ENCODE data around the gene KRTAP10-9. TPM values are rescaled to one million over a fixed set of nuclear protein-coding genes. Genes with fewer than 3 reads are reported as not detected.
A peak's percentile ranks its signal among the peaks of the same experiment; 100 is the strongest.
"Not testable (repeated sequence)": the region's sequence is repeated elsewhere in the genome, so short reads cannot be mapped to it uniquely, and the experiment has no call there.

Gene KRTAP10-9
- total and polyA plus RNA-seq, 5 donors from 2014 or later, result not detected

GRCh38 chr21:44591801-44592130 lies 35.1 kb upstream of the KRTAP10-9 start:
- not testable (repeated sequence) for H3K36me3 ChIP-seq (ENCODE audit: control insufficient read depth, insufficient read depth, low read length); H3K4me1 ChIP-seq (ENCODE audit: control insufficient read depth, insufficient read depth, low read length, poor library complexity, severe bottlenecking); ATAC-seq (ENCODE audit: low read depth in 2 of 2); H3K4me3 ChIP-seq (ENCODE audit: low read depth, low read length); H3K36me3 Mint-ChIP-seq; H3K4me3 Mint-ChIP-seq; H3K27me3 ChIP-seq (ENCODE audit: control insufficient read depth, insufficient read depth, low read length); H3K9me3 ChIP-seq (ENCODE audit: control insufficient read depth in 2 of 2, low read length in 2 of 2); DNase-seq; H3K9me3 Mint-ChIP-seq; H3K27ac ChIP-seq (ENCODE audit: insufficient read depth, low read length, poor library complexity, severe bottlenecking); H3K27ac Mint-ChIP-seq; H3K4me1 Mint-ChIP-seq
- peaks cover 13% of the 10 kb centered on the region for H3K27me3 Mint-ChIP-seq

GRCh38 chr21:44592446-44593311 lies 34.2 kb upstream of the KRTAP10-9 start, which contains the start of gene KRTAP10-6:
KRTAP10-6 (minus strand) TSS chr21:44592505; CDS start chr21:44592484, 21 bp downstream.
- Histone ChIP-seq H3K9me3 (ENCODE audit: control insufficient read depth in 2 of 2, low read length in 2 of 2) (no peaks in the 10 kb centered on the region), H3K4me1 (ENCODE audit: control insufficient read depth, insufficient read depth, low read length, poor library complexity, severe bottlenecking) (no peaks in the 10 kb centered on the region), H3K27ac (ENCODE audit: insufficient read depth, low read length, poor library complexity, severe bottlenecking) (no peak within 1 kb of the TSS), H3K4me3 (ENCODE audit: low read depth, low read length) (no peak within 1 kb of the TSS), H3K27me3 (ENCODE audit: control insufficient read depth, insufficient read depth, low read length) (peaks cover 2% of the 10 kb centered on the region), H3K36me3 (ENCODE audit: control insufficient read depth, insufficient read depth, low read length) (no peaks in the 10 kb centered on the region)
- Mint-ChIP-seq H3K27me3 (peaks cover 14% of the 10 kb centered on the region), H3K27ac (peak within 1 kb of the TSS in 1 of 3 donors; percentile 23), H3K36me3 (no peaks in the 10 kb centered on the region), H3K9me3 (peaks cover 0 to 1% (median 0%) of the 10 kb centered on the region in 7 donors), H3K4me3 (no peak within 1 kb of the TSS), H3K4me1 (peaks cover 0 to 2% (median 0%) of the 10 kb centered on the region in 4 donors)
- DNase-seq (no peak), ATAC-seq (ENCODE audit: low read depth in 2 of 2) (no peak)

- Mint-ChIP-seq H3K27ac (peak overlapping the region in 2 of 3 donors; percentile 23 to 39), H3K27me3 (peaks cover 22% of the 10 kb centered on the region), H3K36me3 (no peaks in the 10 kb centered on the region), H3K9me3 (peaks cover 0 to 5% (median 1%) of the 10 kb centered on the region in 7 donors), H3K4me3 (no peak overlapping the region), H3K4me1 (peaks cover 0 to 2% (median 0%) of the 10 kb centered on the region in 4 donors)
- no peaks in the 10 kb centered on the region for H3K36me3 ChIP-seq (ENCODE audit: control insufficient read depth, insufficient read depth, low read length)
- H3K9me3 ChIP-seq (ENCODE audit: control insufficient read depth in 2 of 2, low read length in 2 of 2), result peaks cover 3% of the 10 kb centered on the region in 2 experiments
- H3K27me3 ChIP-seq (ENCODE audit: control insufficient read depth, insufficient read depth, low read length), result peaks cover 4% of the 10 kb centered on the region
- H3K4me1 ChIP-seq (ENCODE audit: control insufficient read depth, insufficient read depth, low read length, poor library complexity, severe bottlenecking), result no peaks in the 10 kb centered on the region
- DNase-seq (no peak), ATAC-seq (ENCODE audit: low read depth in 2 of 2) (no peak)
- H3K27ac ChIP-seq (ENCODE audit: insufficient read depth, low read length, poor library complexity, severe bottlenecking), result no peak overlapping the region
- no peak overlapping the region for H3K4me3 ChIP-seq (ENCODE audit: low read depth, low read length)
Observed at GRCh38 chr21:44593598-44594405, 33.1 kb upstream of the KRTAP10-9 start.

DNA sequence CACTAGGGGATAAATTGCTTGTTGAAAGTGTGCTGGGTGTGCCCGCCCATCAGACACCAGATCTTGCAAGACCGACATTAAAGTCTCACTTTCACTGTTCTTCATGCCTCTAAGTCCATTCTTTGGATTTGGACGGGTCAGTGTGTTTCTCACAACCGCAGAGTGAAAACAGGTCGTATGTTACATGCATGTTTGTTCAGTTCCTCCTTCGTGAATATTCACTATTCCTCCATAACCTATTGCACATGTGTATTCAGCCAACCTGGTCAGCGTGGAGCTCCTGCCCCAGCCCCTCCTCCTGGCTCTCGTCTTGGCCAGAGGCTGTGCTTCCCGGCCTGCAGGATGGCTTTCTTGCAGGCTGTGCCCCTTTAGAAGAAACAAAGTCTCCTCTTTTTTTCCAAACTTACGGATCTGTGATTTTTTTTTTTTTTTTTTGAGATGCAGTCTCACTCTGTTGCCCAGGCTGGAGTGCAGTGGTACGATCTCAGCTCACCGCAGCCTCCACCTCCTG lies 32.4 kb upstream of the KRTAP10-9 start:
- peaks cover 3% of the 10 kb centered on the region for H3K27me3 ChIP-seq (ENCODE audit: control insufficient read depth, insufficient read depth, low read length)
- no peak for DNase-seq
- no peak overlapping the region for H3K4me3 Mint-ChIP-seq
- H3K27ac ChIP-seq (ENCODE audit: insufficient read depth, low read length, poor library complexity, severe bottlenecking), result no peak overlapping the region
- peaks cover 0 to 6% (median 0%) of the 10 kb centered on the region in 7 donors for H3K9me3 Mint-ChIP-seq
- H3K4me3 ChIP-seq (ENCODE audit: low read depth, low read length), result no peak overlapping the region
- H3K9me3 ChIP-seq (ENCODE audit: control insufficient read depth in 2 of 2, low read length in 2 of 2), result peaks cover 3 to 8% of the 10 kb centered on the region in 2 experiments
- peaks cover 24% of the 10 kb centered on the region for H3K27me3 Mint-ChIP-seq
- H3K36me3 ChIP-seq (ENCODE audit: control insufficient read depth, insufficient read depth, low read length), result no peaks in the 10 kb centered on the region
- H3K4me1 Mint-ChIP-seq, result peaks cover 0 to 2% (median 0%) of the 10 kb centered on the region in 4 donors
- H3K36me3 Mint-ChIP-seq, result no peaks in the 10 kb centered on the region
- H3K4me1 ChIP-seq (ENCODE audit: control insufficient read depth, insufficient read depth, low read length, poor library complexity, severe bottlenecking), result no peaks in the 10 kb centered on the region
- peak overlapping the region in 1 of 3 donors; percentile 39 for H3K27ac Mint-ChIP-seq
- no peak for ATAC-seq (ENCODE audit: low read depth in 2 of 2)

- Mint-ChIP-seq H3K27me3 (peaks cover 29% of the 10 kb centered on the region), H3K27ac (peak overlapping the region in 1 of 3 donors; percentile 11), H3K4me1 (peaks cover 0 to 2% (median 0%) of the 10 kb centered on the region in 4 donors), H3K4me3 (no peak overlapping the region), H3K36me3 (no peaks in the 10 kb centered on the region), H3K9me3 (peaks cover 0 to 6% (median 0%) of the 10 kb centered on the region in 7 donors)
- ATAC-seq (ENCODE audit: low read depth in 2 of 2) (no peak), DNase-seq (no peak)
- Histone ChIP-seq H3K27ac (ENCODE audit: insufficient read depth, low read length, poor library complexity, severe bottlenecking) (no peak overlapping the region), H3K36me3 (ENCODE audit: control insufficient read depth, insufficient read depth, low read length) (no peaks in the 10 kb centered on the region), H3K4me3 (ENCODE audit: low read depth, low read length) (no peak overlapping the region), H3K9me3 (ENCODE audit: control insufficient read depth in 2 of 2, low read length in 2 of 2) (peaks cover 3 to 8% of the 10 kb centered on the region in 2 experiments), H3K27me3 (ENCODE audit: control insufficient read depth, insufficient read depth, low read length) (peaks cover 3% of the 10 kb centered on the region), H3K4me1 (ENCODE audit: control insufficient read depth, insufficient read depth, low read length, poor library complexity, severe bottlenecking) (no peaks in the 10 kb centered on the region)
Observed at GRCh38 chr21:44595524-44595923, 31.4 kb upstream of the KRTAP10-9 start.

DNA sequence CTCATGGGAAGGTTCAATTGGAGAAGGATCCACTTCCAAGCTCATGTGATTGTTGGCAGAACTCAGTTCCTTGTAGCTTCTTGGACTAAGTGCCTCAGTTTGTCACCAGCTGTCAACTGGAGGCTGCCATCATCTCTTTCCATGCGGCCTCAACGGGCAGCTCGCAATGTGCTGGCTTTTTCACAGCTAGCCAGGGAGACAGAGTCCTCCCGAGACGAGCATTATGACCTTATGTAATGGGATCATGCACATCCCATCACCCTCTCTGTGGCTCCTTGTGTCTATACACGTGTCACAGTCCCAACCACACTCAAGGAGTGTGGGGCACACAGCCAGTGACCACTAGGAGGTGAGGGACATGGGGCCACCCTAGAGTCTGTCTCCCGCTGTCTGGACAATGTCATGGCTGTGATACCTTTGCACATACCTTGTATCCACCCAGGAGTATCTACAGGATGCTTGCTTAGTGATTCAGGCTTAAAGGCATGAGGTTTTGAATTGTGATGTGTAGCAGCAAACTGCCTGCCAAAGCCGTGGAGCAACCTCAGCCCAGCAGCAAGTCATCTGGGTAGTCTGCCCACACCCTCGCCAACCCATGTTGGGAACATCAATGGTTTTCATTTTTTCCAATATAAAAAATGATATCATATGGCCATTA lies 30.7 kb upstream of the KRTAP10-9 start:
- no peak for ATAC-seq (ENCODE audit: low read depth in 2 of 2)
- peaks cover 0 to 6% (median 0%) of the 10 kb centered on the region in 7 donors for H3K9me3 Mint-ChIP-seq
- no peak overlapping the region for H3K4me3 Mint-ChIP-seq
- no peak overlapping the region for H3K27ac ChIP-seq (ENCODE audit: insufficient read depth, low read length, poor library complexity, severe bottlenecking)
- H3K36me3 ChIP-seq (ENCODE audit: control insufficient read depth, insufficient read depth, low read length), result no peaks in the 10 kb centered on the region
- H3K4me1 Mint-ChIP-seq, result peaks cover 0 to 2% (median 0%) of the 10 kb centered on the region in 4 donors
- H3K4me1 ChIP-seq (ENCODE audit: control insufficient read depth, insufficient read depth, low read length, poor library complexity, severe bottlenecking), result no peaks in the 10 kb centered on the region
- H3K9me3 ChIP-seq (ENCODE audit: control insufficient read depth in 2 of 2, low read length in 2 of 2), result peaks cover 3 to 8% of the 10 kb centered on the region in 2 experiments
- no peak overlapping the region for H3K27ac Mint-ChIP-seq
- DNase-seq, result no peak
- H3K36me3 Mint-ChIP-seq, result no peaks in the 10 kb centered on the region
- H3K4me3 ChIP-seq (ENCODE audit: low read depth, low read length), result no peak overlapping the region
- H3K27me3 Mint-ChIP-seq, result peaks cover 30% of the 10 kb centered on the region
- peaks cover 3% of the 10 kb centered on the region for H3K27me3 ChIP-seq (ENCODE audit: control insufficient read depth, insufficient read depth, low read length)

GRCh38 chr21:44598061-44598460 lies 28.8 kb upstream of the KRTAP10-9 start:
- H3K27ac Mint-ChIP-seq, result no peak overlapping the region
- peaks cover 0 to 6% (median 2%) of the 10 kb centered on the region in 7 donors for H3K9me3 Mint-ChIP-seq
- H3K36me3 Mint-ChIP-seq, result no peaks in the 10 kb centered on the region
- H3K27ac ChIP-seq (ENCODE audit: insufficient read depth, low read length, poor library complexity, severe bottlenecking), result no peak overlapping the region
- no peak overlapping the region for H3K4me3 Mint-ChIP-seq
- no peak overlapping the region for H3K4me3 ChIP-seq (ENCODE audit: low read depth, low read length)
- peaks cover 3% of the 10 kb centered on the region for H3K27me3 ChIP-seq (ENCODE audit: control insufficient read depth, insufficient read depth, low read length)
- peaks cover 3 to 8% of the 10 kb centered on the region in 2 experiments for H3K9me3 ChIP-seq (ENCODE audit: control insufficient read depth in 2 of 2, low read length in 2 of 2)
- peaks cover 30% of the 10 kb centered on the region for H3K27me3 Mint-ChIP-seq
- H3K4me1 ChIP-seq (ENCODE audit: control insufficient read depth, insufficient read depth, low read length, poor library complexity, severe bottlenecking), result no peaks in the 10 kb centered on the region
- ATAC-seq (ENCODE audit: low read depth in 2 of 2), result no peak
- H3K36me3 ChIP-seq (ENCODE audit: control insufficient read depth, insufficient read depth, low read length), result no peaks in the 10 kb centered on the region
- DNase-seq, result no peak
- H3K4me1 Mint-ChIP-seq, result peaks cover 0 to 2% (median 0%) of the 10 kb centered on the region in 4 donors
